ENCODE measurements around the gene MMP14. TPM values are rescaled to one million over a fixed set of nuclear protein-coding genes. Genes with fewer than 3 reads are reported as not detected.
A peak's percentile ranks its signal among the peaks of the same experiment; 100 is the strongest.

MMP14 gene
- total RNA-seq, 1 experiment from 2014 or later, result 17.8 TPM

GRCh38 chr14:22882529-22883172, 46.3 kb downstream of the MMP14 start:
- no peaks in the 10 kb centered on the region for H3K9me3 ChIP-seq (ENCODE audit: control insufficient read depth in 1 of 2, insufficient read depth in 1 of 2, low read depth in 1 of 2, low read length in 2 of 2)
- CTCF ChIA-PET, result interaction anchor here (1.0 to 7.0 kb wide), 4 partner anchors 10 to 47 kb away, joined by 3 to 51 read pairs (median 4); partner anchors contain the start of genes LRP10 and PRMT5
- RAD21 ChIA-PET (ENCODE audit: low non-redundant PET in 1 of 2, low total read pairs in 2 of 2, uncharacterized antibody in 2 of 2, unreplicated experiment in 2 of 2), result no interaction called here
- intact Hi-C loops (cut with micrococcal nuclease), result no loop called here
- peaks cover 18 to 27% of the 10 kb centered on the region in 2 experiments for H3K4me1 ChIP-seq (ENCODE audit: control insufficient read depth in 1 of 2, insufficient read depth in 2 of 2, low read length in 2 of 2)
- H3K4me3 ChIP-seq (replicated peaks in 1 of 2; ENCODE audit: low read depth in 1 of 2, low read length in 2 of 2), result no peak overlapping the region
- H3K79me2 ChIP-seq (ENCODE audit: insufficient read depth, low read length), result no peaks in the 10 kb centered on the region; the same call in 1 of the 2 replicates
- TF ChIP-seq POLR2AphosphoS5 (IDR thresholded peaks at IDR 0.05; ENCODE audit: low read depth, low read length) (no peak; the same call in 1 of the 2 replicates), ATF3 (IDR thresholded peaks at IDR 0.05) (no peak), FOSL1 (IDR thresholded peaks at IDR 0.05; ENCODE audit: low read depth) (no peak), ZNF274 (IDR thresholded peaks at IDR 0.05; ENCODE audit: low read depth, low read length) (no peak), REST (IDR thresholded peaks at IDR 0.05; ENCODE audit: low read depth) (no peak), JUND (IDR thresholded peaks at IDR 0.05) (no peak), CBX3 (IDR thresholded peaks at IDR 0.05; ENCODE audit: low read depth) (no peak), SRF (IDR thresholded peaks at IDR 0.05; ENCODE audit: low read depth) (no peak), YY1 (IDR thresholded peaks at IDR 0.05; ENCODE audit: extremely low read depth, insufficient replicate concordance, low read depth, low read length) (no peak), CTCF (IDR thresholded peaks at IDR 0.05 in 2 of 3, conservative IDR thresholded peaks at IDR 0.05 in 1 of 3; ENCODE audit: borderline replicate concordance in 1 of 3, insufficient read depth in 1 of 3, low read depth in 2 of 3, low read length in 2 of 3) (no peak), EGR1 (IDR thresholded peaks at IDR 0.05; ENCODE audit: low read depth) (no peak)
- TF ChIP-seq, protein P1, sequence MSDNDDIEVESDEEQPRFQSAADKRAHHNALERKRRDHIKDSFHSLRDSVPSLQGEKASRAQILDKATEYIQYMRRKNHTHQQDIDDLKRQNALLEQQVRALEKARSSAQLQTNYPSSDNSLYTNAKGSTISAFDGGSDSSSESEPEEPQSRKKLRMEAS (IDR thresholded peaks at IDR 0.05), result no peak
- H3K9me2 ChIP-seq (ENCODE audit: insufficient read depth), result no peaks in the 10 kb centered on the region
- no peaks in the 10 kb centered on the region for H3K36me3 ChIP-seq (ENCODE audit: control insufficient read depth in 1 of 2, insufficient read depth in 2 of 2, low read length in 2 of 2)
- no peak for ATAC-seq
- no TSS peak for BruUV-seq (replicated peaks)
- H2AFZ ChIP-seq (ENCODE audit: low read depth, low read length, poor library complexity, severe bottlenecking), result no peak overlapping the region
- 0 out of 2 replicates have a peak overlapping the region, but pooled peaks have one; percentile 9 for H3K4me2 ChIP-seq (ENCODE audit: low read length)
- no peak overlapping the region for H3K9ac ChIP-seq (ENCODE audit: low read length)
- H3K27ac ChIP-seq (ENCODE audit: low read depth, low read length), result no peak overlapping the region
- H4K20me1 ChIP-seq (ENCODE audit: insufficient read depth), result no peaks in the 10 kb centered on the region
- DNase-seq (ENCODE audit: low read depth, low spot score), result peak; percentile 39
- no peaks in the 10 kb centered on the region for H3K27me3 ChIP-seq (ENCODE audit: insufficient read depth, low read length)
- POLR2A ChIA-PET, result interaction anchor here (0.7 to 4.7 kb wide), 3 partner anchors 11 to 244 kb away, joined by 3 to 24 read pairs (median 4); partner anchors contain the start of genes LRP10 and RBM23
